SK-N-MC (cell line): ENCODE measurements around the gene PRKX.
"Not testable (repeated sequence)": the region's sequence is repeated elsewhere in the genome, so short reads cannot be mapped to it uniquely, and the experiment has no call there.

Experiments used
- DNase-seq: peaks from one replicate; pipeline ENCODE4 v3.0.0-alpha.2; 2011; ENCODE audit warnings: low read depth, low spot score
- H3K27ac ChIP-seq: fragments of 200-600 bp; sonication (generic); 2 replicates; pipeline ENCODE4 v1.5.1; 2016; ENCODE audit warnings: mixed run types
- H3K36me3 ChIP-seq: fragments of 200-600 bp; sonication (generic); 2 replicates; pipeline ENCODE4 v1.6.1; 2017; ENCODE audit warnings: antibody characterized with exemption, low read length, mixed read lengths; ENCODE audit not compliant: insufficient read depth
- H3K4me3 ChIP-seq: fragments of 200-600 bp; sonication (generic); 2 replicates; pipeline ENCODE4 v1.5.1; 2016
- H3K9ac ChIP-seq: fragments of 200-600 bp; sonication (generic); 2 replicates; pipeline ENCODE4 v1.8.0; 2017; ENCODE audit warnings: mixed run types, mixed read lengths; ENCODE audit not compliant: insufficient read length
- H3K9me3 ChIP-seq: fragments of 200-600 bp; sonication (generic); 2 replicates; pipeline ENCODE4 v1.6.1; 2017; ENCODE audit warnings: low read depth, mild to moderate bottlenecking, antibody characterized with exemption, low read length, moderate library complexity, mixed read lengths
- EZH2 ChIP-seq: fragments of 200-600 bp; sonication (generic); IDR thresholded peaks from one replicate; pipeline ENCODE4 v1.6.1; 2017; ENCODE audit warnings: antibody characterized with exemption
- FOXP2 ChIP-seq: optimal IDR thresholded peaks from 2 replicates; pipeline ENCODE3; 2011; ENCODE audit warnings: mild to moderate bottlenecking, moderate library complexity; ENCODE audit not compliant: insufficient read depth; ENCODE audit errors: extremely low read length, control extremely low read depth
- POLR2AphosphoS5 ChIP-seq: IDR thresholded peaks from 2 replicates; pipeline ENCODE4 v1.6.1; 2012; ENCODE audit warnings: mild to moderate bottlenecking, low read depth, low read length, borderline replicate concordance

The PRKX gene

DNA sequence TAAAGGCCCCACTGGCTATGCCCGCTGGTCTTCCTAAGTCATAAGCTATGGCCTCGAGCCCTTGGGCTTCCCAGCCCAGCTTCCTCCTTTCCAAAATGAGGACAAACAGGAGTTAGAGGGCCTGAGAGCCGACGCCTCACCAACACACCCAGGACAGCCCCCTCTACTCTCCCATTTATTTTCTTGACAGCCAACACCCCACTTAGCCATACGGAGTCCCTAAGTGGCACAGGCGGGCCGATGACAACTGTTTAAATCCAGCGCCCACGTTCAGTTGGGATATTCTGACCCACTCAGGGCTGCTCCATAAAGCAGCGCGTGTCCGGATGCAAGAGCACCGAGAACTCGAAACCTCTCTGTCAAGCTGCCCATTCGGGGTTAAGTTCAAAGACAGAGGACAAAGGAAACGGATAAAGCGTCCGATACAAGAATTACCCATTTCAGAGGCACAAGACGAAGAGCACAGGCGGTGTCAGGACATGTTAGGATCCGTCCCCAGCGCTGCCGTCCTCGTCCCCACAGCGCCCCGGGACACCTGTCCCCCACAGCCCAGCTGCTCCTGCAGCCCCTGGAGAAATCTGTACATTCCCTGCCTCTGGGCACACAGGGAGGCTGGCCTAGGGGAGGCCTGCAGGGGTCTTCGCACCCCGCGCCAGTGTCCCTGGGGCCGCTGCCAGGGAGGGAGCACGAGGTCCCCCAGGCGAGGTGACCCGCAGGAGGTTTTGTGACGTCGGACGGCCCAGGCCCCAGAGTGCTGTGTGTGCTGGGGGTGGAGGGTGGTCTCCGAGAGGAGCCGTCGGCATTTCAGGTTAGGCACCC, 1.2 kb downstream of the PRKX start:
- H3K9me3 ChIP-seq, result no peaks in the 10 kb centered on the region
- peak overlapping the region; percentile 88 for H3K4me3 ChIP-seq
- no peak overlapping the region for H3K27ac ChIP-seq
- DNase-seq, result no peak
- no peaks in the 10 kb centered on the region for H3K36me3 ChIP-seq
- TF ChIP-seq EZH2 (no peak), FOXP2 (no peak), POLR2AphosphoS5 (no peak)
- peak overlapping the region; percentile 85 for H3K9ac ChIP-seq

DNA sequence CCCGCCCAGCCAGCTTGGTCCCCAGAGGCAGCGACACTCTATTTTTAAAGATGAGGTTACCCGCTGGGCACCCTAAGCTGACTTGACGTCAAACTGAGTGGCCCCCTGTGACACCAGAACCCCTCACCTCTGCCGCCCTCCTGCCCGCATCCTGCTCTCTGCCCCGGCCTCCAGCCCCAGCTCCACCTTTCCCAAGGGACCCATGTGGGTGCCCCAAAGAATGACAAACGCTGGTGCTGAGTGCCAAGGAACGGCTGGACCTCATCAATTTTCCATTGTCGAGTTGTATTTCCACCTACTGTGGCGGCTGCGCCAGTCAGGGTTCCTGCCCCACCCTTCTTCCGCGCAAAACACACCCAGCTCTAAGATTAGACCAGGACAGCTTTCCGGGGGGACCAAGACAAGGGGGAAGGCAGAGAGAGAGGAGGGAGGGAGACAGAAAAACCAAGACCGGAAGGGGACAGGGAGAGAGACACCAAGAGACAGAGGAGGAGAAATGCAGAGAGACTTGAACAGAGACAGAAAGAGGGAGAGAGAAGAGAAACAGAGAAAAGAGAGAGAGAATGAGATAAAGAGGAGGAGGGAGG, 2.0 kb downstream of the PRKX start:
- Histone ChIP-seq H3K9me3 (no peaks in the 10 kb centered on the region), H3K27ac (no peak overlapping the region), H3K36me3 (peaks cover 4% of the 10 kb centered on the region; the same call in 1 of the 2 replicates), H3K4me3 (peak overlapping the region; percentile 88), H3K9ac (peak overlapping the region; percentile 85)
- DNase-seq, result no peak
- TF ChIP-seq POLR2AphosphoS5, result no peak
- TF ChIP-seq EZH2, result no peak
- TF ChIP-seq FOXP2, result no peak

DNA sequence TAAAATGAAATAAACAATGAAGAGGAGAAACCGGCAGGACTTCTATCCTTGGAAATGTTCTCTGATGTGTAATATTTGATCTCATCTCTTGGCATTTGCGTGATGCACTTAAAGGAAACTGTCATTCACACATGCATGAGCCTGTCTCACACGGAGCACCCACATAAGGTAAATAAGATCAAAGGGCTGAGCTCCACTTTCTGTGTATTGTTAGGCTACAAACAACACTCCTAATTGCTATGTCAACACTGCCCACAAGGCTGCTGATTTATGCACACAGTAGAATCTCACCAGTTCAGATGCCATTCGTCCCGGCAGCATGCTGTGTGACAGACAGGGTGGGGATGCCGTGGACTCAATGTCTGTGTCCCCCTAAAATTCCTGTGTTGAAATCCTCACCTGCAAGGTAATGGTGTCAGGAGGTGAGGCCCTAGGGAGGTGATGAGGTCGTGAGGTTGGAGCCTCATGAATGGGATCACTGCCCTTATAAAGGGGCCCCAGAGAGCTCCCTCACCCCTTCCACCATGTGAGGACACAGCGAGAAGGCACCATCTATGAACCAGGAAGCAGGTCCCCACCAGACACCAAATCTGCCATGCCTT, 5.7 kb downstream of the PRKX start:
- H3K9me3 ChIP-seq, H3K36me3 ChIP-seq, H3K27ac ChIP-seq, H3K9ac ChIP-seq, DNase-seq, H3K4me3 ChIP-seq: not testable (repeated sequence)

DNA sequence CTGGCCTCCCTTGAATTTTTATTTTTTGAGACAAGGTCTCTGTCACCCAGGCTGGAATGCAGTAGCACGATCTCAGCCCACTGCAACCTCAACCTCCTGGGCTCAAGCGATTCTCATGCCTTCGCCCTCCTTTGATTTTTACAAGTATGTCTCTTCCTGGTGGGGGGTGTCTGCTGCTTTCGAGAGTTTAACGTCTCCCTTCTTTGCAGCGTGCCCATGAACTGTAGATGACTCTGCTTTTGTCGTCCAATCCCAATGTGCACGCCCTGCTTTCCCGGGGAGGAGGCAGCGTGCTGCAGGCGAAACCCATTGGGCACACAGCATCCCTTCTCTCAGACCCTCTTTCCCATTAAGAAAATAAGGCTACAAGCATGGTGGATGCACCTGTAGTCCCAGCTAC, 7.0 kb downstream of the PRKX start:
- TF ChIP-seq FOXP2, result no peak
- no peak for TF ChIP-seq EZH2
- no peak for TF ChIP-seq POLR2AphosphoS5
- H3K36me3 ChIP-seq, result peaks cover 10% of the 10 kb centered on the region; the same call in 1 of the 2 replicates
- no peak for DNase-seq
- H3K27ac ChIP-seq, result no peak overlapping the region
- no peaks in the 10 kb centered on the region for H3K9me3 ChIP-seq
- no peak overlapping the region for H3K9ac ChIP-seq
- H3K4me3 ChIP-seq, result no peak overlapping the region

DNA sequence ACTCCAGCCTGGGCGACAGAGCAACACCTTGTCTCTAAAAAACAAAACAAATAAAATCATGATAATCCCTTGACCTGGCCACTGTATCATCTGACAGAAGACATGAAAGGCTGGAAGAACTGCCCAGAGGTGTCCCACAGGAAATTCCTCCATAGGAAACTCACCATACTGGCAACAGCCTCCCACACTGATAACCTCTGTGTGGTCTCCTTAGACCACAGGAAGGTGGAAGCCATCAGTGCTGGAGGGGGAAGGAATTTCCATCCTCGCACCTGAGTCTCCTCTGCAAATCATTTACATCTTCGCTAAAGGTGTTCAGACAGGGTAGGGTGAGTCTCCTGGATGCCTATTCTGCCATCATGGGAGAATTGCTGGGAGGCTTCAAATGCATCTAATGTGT, 10.2 kb downstream of the PRKX start:
- H3K27ac ChIP-seq, H3K4me3 ChIP-seq: not testable (repeated sequence)

DNA sequence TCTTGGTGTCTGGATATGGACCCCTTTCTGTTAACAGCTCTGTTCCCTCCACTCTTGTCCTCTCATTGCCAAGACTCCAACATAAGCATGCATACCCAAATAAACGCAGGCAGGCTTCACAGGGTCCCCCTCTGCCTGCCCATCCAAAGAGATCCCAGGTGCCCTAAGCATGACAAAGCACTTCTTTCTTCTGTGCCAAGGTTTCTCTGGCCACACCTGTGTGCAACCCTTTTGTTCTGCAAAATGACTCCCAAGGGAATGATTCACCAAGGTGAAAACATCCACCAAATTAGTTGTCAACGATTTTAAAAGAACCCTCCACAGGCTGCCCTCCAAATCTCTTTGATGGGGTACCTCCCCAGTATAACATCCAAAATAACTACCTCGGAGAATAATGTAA, 11.4 kb downstream of the PRKX start:
- H3K4me3 ChIP-seq, H3K36me3 ChIP-seq, DNase-seq, H3K27ac ChIP-seq, H3K9ac ChIP-seq, H3K9me3 ChIP-seq: not testable (repeated sequence)

More for the DNA sequence above, 10.2 kb downstream of the PRKX start:
- H3K36me3 ChIP-seq, DNase-seq, H3K9ac ChIP-seq, H3K9me3 ChIP-seq: not testable (repeated sequence)

DNA sequence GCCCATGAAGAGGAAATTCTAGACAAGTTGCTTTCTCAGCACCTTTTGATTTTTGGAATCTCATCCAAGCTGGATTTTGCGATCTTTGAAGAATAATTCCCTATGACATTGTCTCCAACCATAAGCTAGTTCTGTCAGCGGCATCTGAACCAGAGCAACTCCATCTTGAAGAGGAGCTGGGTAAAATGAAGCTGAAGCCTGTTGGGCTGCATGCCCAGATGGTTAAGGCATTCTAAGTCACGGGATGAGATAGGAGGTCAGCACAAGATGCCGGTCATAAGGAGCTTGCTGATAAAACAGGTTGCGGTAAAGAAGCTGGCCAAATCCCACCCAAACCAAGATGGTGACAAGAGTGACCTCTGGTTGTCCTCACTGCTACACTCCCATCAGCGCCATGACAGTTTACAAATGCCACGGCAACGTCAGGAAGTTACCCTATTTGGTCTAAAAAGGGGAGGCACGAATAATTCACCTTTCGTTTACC, 12.0 kb downstream of the PRKX start:
- not testable (repeated sequence) for H3K36me3 ChIP-seq, DNase-seq, H3K4me3 ChIP-seq, H3K9me3 ChIP-seq, H3K9ac ChIP-seq, H3K27ac ChIP-seq

DNA sequence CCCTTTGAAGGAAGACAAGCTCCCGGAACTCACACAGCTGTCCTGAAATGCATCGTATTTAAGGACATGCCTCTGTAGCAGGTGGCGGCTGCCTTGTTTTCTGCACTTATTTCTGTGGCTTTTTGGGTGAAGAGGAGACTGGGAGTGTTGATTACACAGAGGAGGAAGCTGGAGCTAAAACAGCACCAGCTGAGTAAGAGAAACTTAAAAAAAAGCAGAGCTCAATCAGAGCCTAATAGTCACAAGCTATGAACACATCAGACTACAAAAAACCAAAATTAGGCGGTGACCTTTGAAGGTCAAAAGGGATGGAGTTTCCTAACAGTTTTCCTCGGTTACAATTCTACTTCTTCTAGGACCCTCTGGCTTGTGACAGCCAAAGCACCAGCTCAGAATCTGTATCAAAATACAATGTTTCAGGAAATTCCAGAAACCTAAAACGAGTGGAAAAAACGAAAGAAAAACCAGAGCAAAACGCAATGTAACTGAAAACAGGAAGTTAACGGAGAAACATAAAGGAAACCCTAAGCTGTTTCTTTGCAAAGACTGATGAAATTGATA, 13.5 kb downstream of the PRKX start:
- DNase-seq, result no peak
- H3K4me3 ChIP-seq, result peak overlapping the region; percentile 49
- peak overlapping the region; percentile 24 for H3K9ac ChIP-seq
- H3K36me3 ChIP-seq, result peaks cover 3% of the 10 kb centered on the region; the same call in 1 of the 2 replicates
- TF ChIP-seq POLR2AphosphoS5, result no peak
- peak overlapping the region; percentile 69; the same call in 1 of the 2 replicates for H3K27ac ChIP-seq
- H3K9me3 ChIP-seq, result no peaks in the 10 kb centered on the region
